ENCODE data around the gene SGIP1.

The SGIP1 gene

DNA sequence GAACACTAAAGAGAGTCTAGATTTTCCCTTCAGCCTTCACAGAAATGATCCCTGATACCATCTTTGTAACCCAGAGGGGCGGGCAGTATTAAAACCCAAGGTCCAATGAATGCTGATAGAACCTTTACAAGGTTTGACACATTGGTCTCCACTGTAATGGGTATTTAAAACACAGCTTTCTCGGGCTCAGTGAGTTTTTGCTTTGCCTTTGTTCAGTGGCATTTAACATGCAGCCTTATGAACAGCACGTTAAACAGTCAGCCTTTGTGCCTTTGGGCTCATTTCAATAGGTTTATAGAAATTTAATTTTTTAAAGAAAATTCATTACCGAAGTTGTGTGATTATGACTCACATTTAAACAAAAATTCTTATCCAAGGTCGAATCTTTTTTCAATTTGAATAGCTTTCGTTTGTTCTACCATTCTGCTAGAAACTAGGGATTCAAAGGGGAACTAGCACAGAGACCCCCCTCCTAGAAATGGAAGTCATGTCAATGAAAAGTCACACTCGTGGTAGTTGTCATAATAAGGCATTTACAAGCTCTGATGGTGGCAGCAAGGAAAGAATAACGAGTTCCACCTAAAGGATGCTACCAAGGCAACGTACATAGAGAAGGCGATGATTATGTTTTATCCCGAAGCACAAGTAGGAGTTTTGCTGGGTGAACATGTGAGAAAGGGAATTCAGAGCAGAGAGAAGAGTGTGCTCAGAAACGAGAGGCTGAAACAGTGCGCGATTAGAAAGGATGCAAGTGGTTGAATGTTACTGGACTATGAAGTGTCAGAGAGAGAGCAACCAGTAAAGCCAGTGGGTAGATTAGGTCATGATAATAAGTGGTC is 66.2 kb downstream of the SGIP1 start:
- no peak for DNase-seq (ENCODE audit: low read depth in 2 of 3, low spot score in 2 of 3)

GRCh38 chr1:66605419-66605997 is 71.6 kb downstream of the SGIP1 start:
- no peak for DNase-seq (ENCODE audit: low read depth in 2 of 3, low spot score in 2 of 3)

DNA sequence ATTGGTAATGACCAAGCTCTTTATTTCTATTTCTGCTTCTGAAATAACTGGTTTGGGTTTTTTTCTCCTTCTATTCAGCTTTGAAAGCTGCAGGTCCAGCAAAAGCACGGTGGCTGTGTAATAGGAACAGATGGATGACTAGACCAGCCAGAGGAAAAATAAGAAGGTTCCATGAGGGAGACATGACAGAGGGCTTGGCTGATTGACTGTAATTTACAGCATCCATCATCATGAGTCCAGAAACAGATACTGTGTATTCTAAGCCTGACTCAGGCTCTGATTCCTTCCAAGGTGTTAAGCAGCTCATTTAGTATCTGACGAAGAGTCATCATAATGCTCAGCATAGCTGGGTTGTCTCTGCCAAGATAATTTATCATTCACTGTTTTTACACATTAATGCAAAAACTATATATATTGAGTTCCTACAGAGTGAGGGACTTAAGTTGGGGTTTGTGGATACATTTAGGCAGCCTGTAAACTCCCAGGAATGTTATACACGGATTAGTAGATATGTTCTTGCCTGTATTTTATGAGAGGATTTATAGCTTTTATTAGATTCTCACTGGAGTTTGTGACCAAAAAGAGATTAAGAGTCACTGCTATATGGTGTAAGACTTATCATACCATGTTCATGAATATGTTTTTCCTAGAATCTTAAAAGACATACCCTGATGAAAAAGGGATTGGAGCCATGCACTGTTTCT is 72.6 kb downstream of the SGIP1 start:
- no peak for DNase-seq (ENCODE audit: low read depth in 2 of 3, low spot score in 2 of 3)

DNA sequence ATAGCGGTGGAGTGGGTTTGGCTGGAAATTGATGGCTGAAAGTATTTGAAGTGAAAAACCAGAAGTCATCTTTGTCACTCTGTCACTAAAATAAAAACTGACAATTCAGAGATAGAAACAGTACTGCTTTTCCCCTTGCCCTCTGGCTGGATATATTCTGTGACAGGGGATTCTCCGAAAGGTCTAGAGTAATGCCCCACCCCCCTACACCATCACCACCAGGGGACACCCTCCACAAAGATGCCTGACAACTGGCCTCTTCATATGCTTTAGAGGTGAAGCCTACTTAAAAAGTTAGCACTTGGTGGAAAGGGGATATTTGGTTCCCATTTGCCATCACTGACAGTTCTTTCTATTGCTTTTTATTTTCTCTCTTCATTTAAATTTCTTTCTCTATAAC is 73.5 kb downstream of the SGIP1 start:
- no peak for DNase-seq (ENCODE audit: low read depth in 2 of 3, low spot score in 2 of 3)

GRCh38 chr1:66613187-66613586 is 79.2 kb downstream of the SGIP1 start:
- DNase-seq (ENCODE audit: low read depth in 2 of 3, low spot score in 2 of 3) = no peak

DNA sequence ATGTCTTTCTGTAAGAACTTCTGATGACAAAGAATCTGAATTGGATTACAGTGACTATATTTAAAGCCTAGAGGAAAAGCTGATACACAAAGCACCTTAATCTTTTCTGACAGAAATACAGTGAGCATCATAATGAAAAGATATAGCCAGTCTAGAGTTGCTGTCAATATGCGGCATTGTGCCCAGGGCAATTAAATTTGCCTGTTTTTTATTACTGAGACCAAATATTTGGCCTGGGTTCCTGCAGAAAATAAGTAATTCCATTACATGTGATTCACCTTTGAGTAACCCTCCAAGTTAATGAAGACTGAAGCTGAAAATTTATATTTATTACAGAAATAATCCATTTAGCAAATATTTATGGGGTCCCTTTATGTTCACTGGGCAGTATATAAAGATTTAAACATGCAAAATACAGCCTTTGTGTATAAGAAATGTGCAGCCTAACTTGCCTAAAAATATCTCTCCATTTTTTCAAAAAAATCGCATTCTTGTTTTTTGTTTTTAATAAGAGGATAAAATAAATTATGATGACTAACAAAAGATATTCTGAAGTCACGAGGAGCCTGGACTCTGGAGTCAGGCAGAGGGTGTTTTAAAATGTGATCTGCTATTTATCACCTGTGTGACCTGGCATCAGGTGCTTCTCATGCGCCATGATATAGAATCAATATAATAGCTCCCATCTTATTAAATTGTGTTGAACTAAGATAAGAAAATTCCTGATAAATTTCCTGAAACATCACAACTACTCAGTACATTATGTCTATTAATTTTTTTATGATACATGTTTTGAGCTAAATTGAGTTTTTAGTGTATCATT is 83.6 kb downstream of the SGIP1 start:
- no peak for DNase-seq (ENCODE audit: low read depth in 2 of 3, low spot score in 2 of 3)

DNA sequence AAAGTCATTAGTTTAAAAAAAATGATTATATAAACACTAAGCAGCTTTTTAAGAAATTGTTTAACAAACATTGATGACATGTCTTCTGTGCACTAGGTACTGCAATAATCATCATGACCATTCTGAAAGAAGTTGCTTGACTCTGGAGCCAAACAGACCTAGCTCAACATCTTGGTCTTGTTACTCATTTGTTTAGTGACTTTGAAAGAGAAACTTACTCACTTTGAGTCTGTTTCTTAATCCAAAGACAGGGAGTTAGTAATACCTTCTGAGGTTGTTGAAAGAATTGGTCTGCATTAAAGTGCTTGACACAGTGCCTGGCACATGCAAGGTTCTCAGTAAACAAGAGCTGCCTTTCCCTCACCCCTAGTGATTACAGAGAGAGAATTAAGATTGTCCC is 84.4 kb downstream of the SGIP1 start:
- no peak for DNase-seq (ENCODE audit: low read depth in 2 of 3, low spot score in 2 of 3)

GRCh38 chr1:66623812-66624211 is 89.9 kb downstream of the SGIP1 start:
- DNase-seq (ENCODE audit: low read depth in 2 of 3, low spot score in 2 of 3) = no peak

- no peak for DNase-seq (ENCODE audit: low read depth in 2 of 3, low spot score in 2 of 3)
Measured at GRCh38 chr1:66624412-66625060, 90.6 kb downstream of the SGIP1 start.

GRCh38 chr1:66626261-66626660 is 92.3 kb downstream of the SGIP1 start:
- no peak for DNase-seq (ENCODE audit: low read depth in 2 of 3, low spot score in 2 of 3)

GRCh38 chr1:66628926-66629325 is 95.0 kb downstream of the SGIP1 start:
- DNase-seq (ENCODE audit: low read depth in 2 of 3, low spot score in 2 of 3) = no peak

- DNase-seq (ENCODE audit: low read depth in 2 of 3, low spot score in 2 of 3) = no peak
Measured at GRCh38 chr1:66633159-66633558, 99.2 kb downstream of the SGIP1 start.

DNA sequence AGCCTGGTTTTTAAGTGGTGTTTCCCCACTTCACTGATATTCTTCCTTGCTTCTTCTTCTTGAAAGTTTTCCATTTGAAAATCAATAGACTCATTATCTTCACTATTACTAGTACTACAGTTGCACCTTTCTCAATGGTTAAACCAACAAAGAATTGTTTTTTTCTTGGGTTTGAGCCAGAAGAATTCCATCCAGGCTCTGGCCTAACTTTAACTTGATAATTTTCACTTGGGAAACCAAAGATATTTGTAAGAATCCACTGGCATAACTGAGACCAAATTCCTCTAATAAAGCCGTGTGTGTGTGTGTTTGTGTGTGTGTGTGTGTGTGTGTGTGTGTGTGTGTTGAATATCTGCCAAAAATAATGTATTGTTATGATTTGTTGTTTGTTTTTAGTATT is 103.2 kb downstream of the SGIP1 start:
- no peak for DNase-seq (ENCODE audit: low read depth in 2 of 3, low spot score in 2 of 3)

- no peak for DNase-seq (ENCODE audit: low read depth in 2 of 3, low spot score in 2 of 3)
Measured at GRCh38 chr1:66641891-66642473, 108.0 kb downstream of the SGIP1 start.

GRCh38 chr1:66642992-66643391 is 109.0 kb downstream of the SGIP1 start:
- DNase-seq (ENCODE audit: low read depth in 2 of 3, low spot score in 2 of 3) = no peak

GRCh38 chr1:66644331-66644730 is 110.4 kb downstream of the SGIP1 start:
- no peak for DNase-seq (ENCODE audit: low read depth in 2 of 3, low spot score in 2 of 3)

GRCh38 chr1:66648901-66649595 is 115.1 kb downstream of the SGIP1 start:
- DNase-seq (ENCODE audit: low read depth in 2 of 3, low spot score in 2 of 3) = no peak

- no peak for DNase-seq (ENCODE audit: low read depth in 2 of 3, low spot score in 2 of 3)
Measured at GRCh38 chr1:66652556-66652955, 118.6 kb downstream of the SGIP1 start.

DNA sequence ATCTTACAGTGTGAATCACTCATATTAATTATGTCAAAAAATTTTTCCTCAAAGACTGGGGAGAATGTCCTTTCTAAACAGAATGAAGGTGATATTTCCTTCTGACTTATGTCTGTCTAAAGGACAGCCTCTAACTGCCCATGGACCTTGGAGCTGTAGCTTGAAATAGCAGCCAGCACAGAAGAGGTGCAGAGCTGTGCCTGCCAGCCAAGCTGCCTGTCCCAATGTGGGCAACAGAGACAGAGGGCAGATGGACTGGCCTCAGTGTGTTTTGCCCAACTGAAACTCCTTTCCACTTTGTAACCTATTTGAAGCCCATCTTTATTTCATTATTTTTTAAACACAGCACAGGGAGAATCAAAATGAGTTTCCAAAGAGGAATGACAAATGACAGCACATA is 120.7 kb downstream of the SGIP1 start:
- DNase-seq (ENCODE audit: low read depth in 2 of 3, low spot score in 2 of 3) = no peak

GRCh38 chr1:66671455-66671854 is 137.5 kb downstream of the SGIP1 start:
- DNase-seq (ENCODE audit: low read depth in 2 of 3, low spot score in 2 of 3) = no peak
